HL-60 (cell line): Measurements from ENCODE around the gene ABL1.

Experiments used
- DNase-seq, 2 experiments: peaks; one replicate each; pipeline ENCODE4 v3.0.0-alpha.2; 2010 to 2020; ENCODE audit warnings: low read depth in 1 of 2, low spot score in 1 of 2
- H3K27ac ChIP-seq: fragments of 250-450 bp; sonication (Bioruptor Pico); replicated peaks from 2 replicates; pipeline ENCODE4 v1.5.1; 2020; ENCODE audit warnings: mild to moderate bottlenecking, moderate library complexity
- H3K27me3 ChIP-seq: fragments of 250-450 bp; sonication (Bioruptor Pico); 2 replicates; pipeline ENCODE4 v1.5.1; 2021; ENCODE audit warnings: mild to moderate bottlenecking, moderate library complexity; ENCODE audit not compliant: insufficient read depth, poor library complexity, severe bottlenecking
- H3K4me3 ChIP-seq: replicated peaks from 2 replicates; pipeline ENCODE4 v1.5.1; 2011; ENCODE audit warnings: mild to moderate bottlenecking, control low read depth, low read length; ENCODE audit not compliant: insufficient read depth
- CTCF ChIP-seq: IDR thresholded peaks from one replicate; pipeline ENCODE4 v1.5.1; 2011; ENCODE audit warnings: low read length, control low read depth, inconsistent platforms; ENCODE audit not compliant: insufficient read depth
- GABPA ChIP-seq: IDR thresholded peaks from 2 replicates; pipeline ENCODE4 v1.6.1; 2012; ENCODE audit warnings: low read depth
- POLR2AphosphoS5 ChIP-seq: IDR thresholded peaks from 2 replicates; pipeline ENCODE4 v1.6.1; 2012; ENCODE audit warnings: low read depth
- REST ChIP-seq: IDR thresholded peaks from 2 replicates; pipeline ENCODE4 v1.6.1; 2012; ENCODE audit warnings: low read depth; ENCODE audit not compliant: insufficient replicate concordance
- SPI1 ChIP-seq: IDR thresholded peaks from 2 replicates; pipeline ENCODE4 v1.6.1; 2012; ENCODE audit warnings: low read depth, mild to moderate bottlenecking, borderline replicate concordance

Gene ABL1

GRCh38 chr9:130837643-130838042 is 2.6 kb downstream of the ABL1 start:
- no peak for DNase-seq
- H3K27ac ChIP-seq, result no peak overlapping the region
- TF ChIP-seq SPI1, result no peak
- TF ChIP-seq REST, result no peak
- TF ChIP-seq POLR2AphosphoS5, result no peak
- TF ChIP-seq CTCF, result no peak
- no peak for TF ChIP-seq GABPA
- no peak overlapping the region for H3K4me3 ChIP-seq
- no peaks in the 10 kb centered on the region for H3K27me3 ChIP-seq

GRCh38 chr9:130839132-130840111 is 4.4 kb downstream of the ABL1 start:
- no peak for TF ChIP-seq GABPA
- peak; percentile 89 for TF ChIP-seq SPI1
- peak in 1 of 2 experiments; percentile 23 for DNase-seq
- no peak overlapping the region for H3K27ac ChIP-seq
- no peaks in the 10 kb centered on the region for H3K27me3 ChIP-seq
- H3K4me3 ChIP-seq, result no peak overlapping the region

GRCh38 chr9:130842545-130842944 is 7.5 kb downstream of the ABL1 start:
- no peak for DNase-seq
- no peak overlapping the region for H3K27ac ChIP-seq
- H3K27me3 ChIP-seq, result no peaks in the 10 kb centered on the region
- H3K4me3 ChIP-seq, result no peak overlapping the region
- TF ChIP-seq SPI1 (no peak), POLR2AphosphoS5 (no peak), CTCF (no peak), GABPA (no peak), REST (no peak)

GRCh38 chr9:130843049-130843908 is 8.2 kb downstream of the ABL1 start:
- TF ChIP-seq REST, result no peak
- TF ChIP-seq CTCF, result no peak
- no peak for TF ChIP-seq POLR2AphosphoS5
- TF ChIP-seq SPI1, result no peak
- TF ChIP-seq GABPA, result no peak
- DNase-seq, result no peak
- H3K27me3 ChIP-seq, result no peaks in the 10 kb centered on the region
- H3K4me3 ChIP-seq, result no peak overlapping the region
- H3K27ac ChIP-seq, result no peak overlapping the region
